ENCODE measurements around the gene UBL7. TPM values are rescaled to one million over a fixed set of nuclear protein-coding genes. Genes with fewer than 3 reads are reported as not detected.
"Not testable (repeated sequence)": the region's sequence is repeated elsewhere in the genome, so short reads cannot be mapped to it uniquely, and the experiment has no call there.

The UBL7 gene
- total RNA-seq, 1 experiment from 2014 or later = 39.8 TPM

GRCh38 chr15:74464897-74465296 is 3.9 kb upstream of the UBL7 start:
- no peak for DNase-seq (ENCODE audit: extremely low read depth, low read depth)

- no peak for DNase-seq (ENCODE audit: extremely low read depth, low read depth)
Measured at GRCh38 chr15:74464216-74464615, 3.3 kb upstream of the UBL7 start.

GRCh38 chr15:74463634-74464033 is 2.7 kb upstream of the UBL7 start:
- DNase-seq (ENCODE audit: extremely low read depth, low read depth) = no peak

GRCh38 chr15:74461847-74462511 is 1.0 kb upstream of the UBL7 start:
- no peak for DNase-seq (ENCODE audit: extremely low read depth, low read depth)

- DNase-seq (ENCODE audit: extremely low read depth, low read depth) = no peak
Measured at GRCh38 chr15:74460298-74460697, 662 bp downstream of the UBL7 start.

- not testable (repeated sequence) for DNase-seq (ENCODE audit: extremely low read depth, low read depth)
Measured at GRCh38 chr15:74459798-74460197, 1.2 kb downstream of the UBL7 start.

- no peak for DNase-seq (ENCODE audit: extremely low read depth, low read depth)
Measured at GRCh38 chr15:74458473-74458872, 2.5 kb downstream of the UBL7 start.

- not testable (repeated sequence) for DNase-seq (ENCODE audit: extremely low read depth, low read depth)
Measured at GRCh38 chr15:74457036-74457435, 3.9 kb downstream of the UBL7 start.

- no peak for DNase-seq (ENCODE audit: extremely low read depth, low read depth)
Measured at GRCh38 chr15:74454764-74455500, 6.0 kb downstream of the UBL7 start.

- no peak for DNase-seq (ENCODE audit: extremely low read depth, low read depth)
Measured at GRCh38 chr15:74453925-74454763, 6.8 kb downstream of the UBL7 start.

GRCh38 chr15:74451861-74452835 is 8.8 kb downstream of the UBL7 start:
- DNase-seq (ENCODE audit: extremely low read depth, low read depth) = no peak

- DNase-seq (ENCODE audit: extremely low read depth, low read depth) = no peak
Measured at GRCh38 chr15:74451322-74451721, 9.6 kb downstream of the UBL7 start.

GRCh38 chr15:74449643-74450205 is 11.2 kb downstream of the UBL7 start:
- no peak for DNase-seq (ENCODE audit: extremely low read depth, low read depth)

- no peak for DNase-seq (ENCODE audit: extremely low read depth, low read depth)
Measured at GRCh38 chr15:74449095-74449494, 11.9 kb downstream of the UBL7 start.

- no peak for DNase-seq (ENCODE audit: extremely low read depth, low read depth)
Measured at GRCh38 chr15:74445816-74446763, 14.9 kb downstream of the UBL7 start.

GRCh38 chr15:74444106-74445062 is 16.6 kb downstream of the UBL7 start:
- no peak for DNase-seq (ENCODE audit: extremely low read depth, low read depth)

GRCh38 chr15:74443100-74443909 is 17.7 kb downstream of the UBL7 start:
- DNase-seq (ENCODE audit: extremely low read depth, low read depth) = no peak

Measured in NCI-H460 (cell line).